HEK293 (cell line): ENCODE data around the gene NEO1.

Experiments used
- CTCF ChIP-seq: fragments of 450-650 bp; formaldehyde crosslinking; IDR thresholded peaks from 2 replicates; pipeline ENCODE4 v1.5.1; 2016; ENCODE audit warnings: missing biosample characterization, missing genetic modification characterization
- KLF10 ChIP-seq: fragments of 450-650 bp; IDR thresholded peaks from 2 replicates; pipeline ENCODE4 v1.5.1; 2018; ENCODE audit warnings: missing biosample characterization, mild to moderate bottlenecking, missing genetic modification characterization
- REST ChIP-seq: fragments of 450-650 bp; formaldehyde crosslinking; IDR thresholded peaks from 2 replicates; pipeline ENCODE4 v1.5.1; 2016; ENCODE audit warnings: missing biosample characterization, missing genetic modification characterization
- ZBTB1 ChIP-seq: fragments of 450-650 bp; formaldehyde crosslinking; IDR thresholded peaks from 2 replicates; pipeline ENCODE4 v1.5.1; 2016; ENCODE audit warnings: missing biosample characterization, missing genetic modification characterization
- ZNF121 ChIP-seq: fragments of 450-650 bp; formaldehyde crosslinking; IDR thresholded peaks from 2 replicates; pipeline ENCODE4 v1.5.1; 2016; ENCODE audit warnings: missing biosample characterization, missing genetic modification characterization
- ZNF24 ChIP-seq: fragments of 450-650 bp; formaldehyde crosslinking; IDR thresholded peaks from 2 replicates; pipeline ENCODE4 v1.5.1; 2016; ENCODE audit warnings: missing biosample characterization, missing genetic modification characterization
- ZNF248 ChIP-seq: fragments of 450-650 bp; formaldehyde crosslinking; IDR thresholded peaks from 2 replicates; pipeline ENCODE4 v1.5.1; 2017; ENCODE audit warnings: missing biosample characterization, missing genetic modification characterization
- ZNF324 ChIP-seq: fragments of 450-650 bp; formaldehyde crosslinking; IDR thresholded peaks from 2 replicates; pipeline ENCODE4 v1.5.1; 2016; ENCODE audit warnings: missing biosample characterization, missing genetic modification characterization
- ZNF449 ChIP-seq: fragments of 450-650 bp; formaldehyde crosslinking; IDR thresholded peaks from 2 replicates; pipeline ENCODE4 v1.5.1; 2017; ENCODE audit warnings: missing biosample characterization, mild to moderate bottlenecking, missing genetic modification characterization, moderate library complexity
- ZNF514 ChIP-seq: fragments of 450-650 bp; formaldehyde crosslinking; IDR thresholded peaks from 2 replicates; pipeline ENCODE4 v1.5.1; 2016; ENCODE audit warnings: missing biosample characterization, missing genetic modification characterization
- ZNF654 ChIP-seq: fragments of 450-650 bp; formaldehyde crosslinking; IDR thresholded peaks from 2 replicates; pipeline ENCODE4 v1.5.1; 2016; ENCODE audit warnings: low read depth, missing biosample characterization, missing genetic modification characterization
- ZNF76 ChIP-seq: fragments of 450-650 bp; formaldehyde crosslinking; IDR thresholded peaks from 2 replicates; pipeline ENCODE4; 2016; ENCODE audit warnings: low read depth, missing biosample characterization, missing genetic modification characterization, borderline replicate concordance

GRCh38 chr15:73337187-73337586 is 284.9 kb downstream of the NEO1 start:
- TF ChIP-seq CTCF (tag by site-specific recombination): no peak
- no peak for TF ChIP-seq ZNF121 (tag by site-specific recombination)
- TF ChIP-seq ZNF76 (tag by site-specific recombination): no peak
- no peak for TF ChIP-seq ZNF449 (tag by site-specific recombination)
- no peak for TF ChIP-seq ZNF324 (tag by site-specific recombination)
- no peak for TF ChIP-seq ZBTB1 (tag by site-specific recombination)
- no peak for TF ChIP-seq ZNF654 (tag by site-specific recombination)
- TF ChIP-seq ZNF248: no peak
- TF ChIP-seq KLF10 (tag by site-specific recombination): no peak
- no peak for TF ChIP-seq REST (tag by site-specific recombination)
- no peak for TF ChIP-seq ZNF24 (tag by site-specific recombination)
- TF ChIP-seq ZNF514: no peak
